GM18507 (cell line): Measurements from ENCODE around the gene VAMP3.
"Not testable (repeated sequence)": the region's sequence is repeated elsewhere in the genome, so short reads cannot be mapped to it uniquely, and the experiment has no call there.

Source experiments
- DNase-seq: peaks from one replicate; pipeline ENCODE4 v3.0.0; 2011; ENCODE audit warnings: low read depth; ENCODE audit not compliant: insufficient read length; ENCODE audit errors: extremely low spot score
- FAIRE-seq: peaks from 2 replicates; lab custom pipeline; 2011; peaks lifted over from hg19 to GRCh38; lab: Jason Lieb, UNC

VAMP3 gene

GRCh38 chr1:7761103-7761502, 10.0 kb upstream of the VAMP3 start:
- FAIRE-seq (no peak), DNase-seq (no peak)

- FAIRE-seq: no peak
- DNase-seq: no peak
These were observed 3.9 kb upstream of the VAMP3 start for GRCh38 chr1:7767176-7767575.

- peak; percentile 12 for FAIRE-seq
These were observed 2.5 kb upstream of the VAMP3 start for GRCh38 chr1:7768583-7768982.

GRCh38 chr1:7769673-7770412, 1.3 kb upstream of the VAMP3 start:
- DNase-seq (no peak), FAIRE-seq (no peak)

More at GRCh38 chr1:7768583-7768982, 2.5 kb upstream of the VAMP3 start:
- DNase-seq: no peak

GRCh38 chr1:7770669-7770996, 463 bp upstream of the VAMP3 start:
- DNase-seq: no peak
- FAIRE-seq: no peak

- no peak for FAIRE-seq
- DNase-seq: no peak
These were observed 765 bp downstream of the VAMP3 start for GRCh38 chr1:7771823-7772299.

GRCh38 chr1:7777591-7777990, 6.5 kb downstream of the VAMP3 start:
- DNase-seq (no peak), FAIRE-seq (no peak)

GRCh38 chr1:7778133-7778628, 7.1 kb downstream of the VAMP3 start:
- FAIRE-seq: no peak

GRCh38 chr1:7780976-7781375, 9.9 kb downstream of the VAMP3 start:
- FAIRE-seq: no peak

More at GRCh38 chr1:7778133-7778628, 7.1 kb downstream of the VAMP3 start:
- DNase-seq: no peak

GRCh38 chr1:7781501-7781900, 10.4 kb downstream of the VAMP3 start:
- no peak for DNase-seq

More at GRCh38 chr1:7780976-7781375, 9.9 kb downstream of the VAMP3 start:
- DNase-seq: no peak

GRCh38 chr1:7781923-7782495, 10.9 kb downstream of the VAMP3 start:
- DNase-seq (no peak), FAIRE-seq (no peak)

More at GRCh38 chr1:7781501-7781900, 10.4 kb downstream of the VAMP3 start:
- no peak for FAIRE-seq

- peak; percentile 15 for DNase-seq
- no peak for FAIRE-seq
These were observed 12.1 kb downstream of the VAMP3 start for GRCh38 chr1:7783178-7783711.

GRCh38 chr1:7783826-7784491, 12.9 kb downstream of the VAMP3 start, which contains the start of gene PER3:
TSS of gene PER3 (plus strand) at chr1:7784291. CDS start at chr1:7784878, 587 bp downstream.
- DNase-seq: peak; percentile 89
- FAIRE-seq: peak; percentile 85

- no peak for DNase-seq
- no peak for FAIRE-seq
These were observed 13.5 kb downstream of the VAMP3 start for GRCh38 chr1:7784492-7785071.

GRCh38 chr1:7785108-7785507, 14.0 kb downstream of the VAMP3 start:
- DNase-seq (no peak), FAIRE-seq (no peak)

GRCh38 chr1:7786795-7787194, 15.7 kb downstream of the VAMP3 start:
- no peak for DNase-seq
- no peak for FAIRE-seq

GRCh38 chr1:7789828-7790227, 18.7 kb downstream of the VAMP3 start:
- no peak for DNase-seq
- FAIRE-seq: no peak

- DNase-seq, FAIRE-seq: not testable (repeated sequence)
These were observed 19.9 kb downstream of the VAMP3 start for GRCh38 chr1:7791027-7791426.

GRCh38 chr1:7795406-7795805, 24.3 kb downstream of the VAMP3 start:
- DNase-seq: no peak
- no peak for FAIRE-seq

GRCh38 chr1:7805460-7805859, 34.4 kb downstream of the VAMP3 start:
- FAIRE-seq: no peak
- DNase-seq: no peak
